Kidney (tissue), 14 donors: ENCODE data around the gene FAM184B. TPM values are rescaled to one million over a fixed set of nuclear protein-coding genes. Genes with fewer than 3 reads are reported as not detected.

Experiments used
- DNase-seq, 5 donors: peaks; one replicate each; pipeline ENCODE4 v3.0.0-alpha.2; 2013 to 2020
- FAIRE-seq: peaks from 2 replicates; lab custom pipeline; 2012; peaks lifted over from hg19 to GRCh38; lab: Jason Lieb, UNC
- H3K27ac ChIP-seq, 2 donors: one replicate each; pipeline ENCODE4 v1.7.0; 2013; ENCODE audit warnings: low read depth in 2 of 2, low read length in 2 of 2, inconsistent platforms in 1 of 2
- H3K27me3 ChIP-seq: one replicate; pipeline ENCODE4 v1.7.1; 2013; ENCODE audit warnings: low read length, inconsistent platforms; ENCODE audit not compliant: control insufficient read depth, insufficient read depth
- H3K36me3 ChIP-seq, 3 donors: one replicate each; pipeline versions ENCODE4 v1.7.0 to v1.7.1; 2013; ENCODE audit warnings: low read length in 3 of 3, control low read depth in 1 of 3, inconsistent platforms in 1 of 3; ENCODE audit not compliant: insufficient read depth in 3 of 3, control insufficient read depth in 2 of 3
- H3K4me1 ChIP-seq, 3 donors: one replicate each; pipeline versions ENCODE4 v1.7.0 to v1.7.1; 2013; ENCODE audit warnings: low read length in 3 of 3, inconsistent platforms in 1 of 3, low read depth in 1 of 3; ENCODE audit not compliant: control insufficient read depth in 2 of 3, insufficient read depth in 2 of 3
- H3K4me3 ChIP-seq, 3 donors: one replicate each; pipeline versions ENCODE4 v1.7.0 to v1.8.1; 2013; ENCODE audit warnings: low read length in 3 of 3, control low read depth in 1 of 3, inconsistent platforms in 1 of 3
- H3K9ac ChIP-seq, 3 donors: one replicate each; pipeline versions ENCODE4 v1.7.0 to v1.7.1; 2013; ENCODE audit warnings: low read length in 3 of 3, control low read depth in 1 of 3, inconsistent platforms in 1 of 3
- H3K9me3 ChIP-seq, 3 donors: one replicate each; pipeline versions ENCODE4 v1.7.0 to v1.7.1; 2013; ENCODE audit warnings: low read length in 3 of 3, control low read depth in 1 of 3, inconsistent platforms in 1 of 3; ENCODE audit not compliant: control insufficient read depth in 2 of 3, insufficient read depth in 1 of 3
- CTCF ChIP-seq: IDR thresholded peaks from 3 replicates; pipeline ENCODE4 v1.5.1; 2012; ENCODE audit warnings: mild to moderate bottlenecking, moderate library complexity, borderline replicate concordance; ENCODE audit not compliant: insufficient read depth; ENCODE audit errors: extremely low read depth
- intact Hi-C: fragments of 100-400 bp; cut with DNase I; formaldehyde crosslinking; loops from one replicate; pipeline ENCODE4 v1.11.1; 2022
- polyA plus RNA-seq: library from polyadenylated mRNA; stranded (reverse); fragments of 350-450 nt; fragmentation: Illumina TruSeq; extraction: RNeasy Lipid Tissue Mini Kit (QIAGEN cat#74804); gene quantifications from one replicate; pipeline ENCODE4 v1.2.3, GENCODE V29; 2014; ENCODE audit warnings: low read depth, low replicate concordance; ENCODE audit not compliant: insufficient read depth
- total RNA-seq: library from RNA; stranded (reverse); fragmentation: NEBNext Ultra II Directional; extraction: Animal tissue kit (Norgen Biotek cat#: 25700); gene quantifications from one replicate; pipeline ENCODE4 v1.2.1, GENCODE V29; 2021
- donor health status: control.
- donor health status: control.
- donor health status: control.
- donor health status: control.
- donor health status: control.
- donor health status: DM: yes; HTN: yes; CAD: no.
- donor health status: Normal renal cell carcinoma (clear cell type).

The FAM184B gene
- total and polyA plus RNA-seq, 2 donors from 2014 or later, result 0.09 to 0.39 TPM

GRCh38 chr4:17670423-17670822 lies 111.0 kb downstream of the FAM184B start:
- FAIRE-seq (no peak), DNase-seq (no peak)
- Histone ChIP-seq H3K4me1 (peaks cover 0 to 4% (median 0%) of the 10 kb centered on the region in 3 donors), H3K9ac (no peak overlapping the region), H3K27me3 (no peaks in the 10 kb centered on the region), H3K4me3 (no peak overlapping the region), H3K9me3 (no peaks in the 10 kb centered on the region), H3K27ac (no peak overlapping the region), H3K36me3 (no peaks in the 10 kb centered on the region)
- no peak for TF ChIP-seq CTCF
- intact Hi-C loops, result no loop called here

- no peak overlapping the region for H3K9ac ChIP-seq
- H3K4me3 ChIP-seq, result no peak overlapping the region
- H3K36me3 ChIP-seq, result no peaks in the 10 kb centered on the region
- no peaks in the 10 kb centered on the region for H3K27me3 ChIP-seq
- TF ChIP-seq CTCF, result no peak
- peak in 1 of 5 donors; percentile 4 for DNase-seq
- FAIRE-seq, result no peak
- no peaks in the 10 kb centered on the region for H3K9me3 ChIP-seq
- intact Hi-C loops, result no loop called here
- H3K4me1 ChIP-seq, result peaks cover 0 to 4% (median 2%) of the 10 kb centered on the region in 3 donors
- no peak overlapping the region for H3K27ac ChIP-seq
Measured at GRCh38 chr4:17667653-17668201, 113.7 kb downstream of the FAM184B start.

DNA sequence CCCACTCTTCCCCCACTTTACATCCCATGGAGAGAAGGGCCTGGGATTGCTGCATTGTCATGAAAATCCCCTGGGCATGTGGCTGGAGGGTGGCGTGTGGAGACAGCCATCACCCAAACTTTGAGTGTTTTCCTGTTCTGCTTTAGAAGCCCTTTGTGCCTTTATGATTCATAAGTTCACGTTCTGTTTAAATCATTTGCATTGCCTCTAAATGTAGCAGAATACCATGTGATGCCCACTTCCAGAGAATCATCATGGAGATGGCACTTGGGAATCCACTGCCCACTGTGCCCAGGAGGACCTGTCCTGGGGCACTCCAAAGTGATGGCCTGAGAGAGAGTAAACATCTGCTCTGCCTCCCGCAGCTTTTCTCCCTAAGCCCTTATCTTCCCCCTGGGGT lies 114.2 kb downstream of the FAM184B start:
- intact Hi-C loops, result no loop called here
- DNase-seq (no peak), FAIRE-seq (no peak)
- Histone ChIP-seq H3K4me1 (peaks cover 0 to 4% (median 2%) of the 10 kb centered on the region in 3 donors), H3K27me3 (no peaks in the 10 kb centered on the region), H3K9me3 (no peaks in the 10 kb centered on the region), H3K27ac (no peak overlapping the region), H3K4me3 (no peak overlapping the region), H3K9ac (no peak overlapping the region), H3K36me3 (no peaks in the 10 kb centered on the region)
- no peak for TF ChIP-seq CTCF

DNA sequence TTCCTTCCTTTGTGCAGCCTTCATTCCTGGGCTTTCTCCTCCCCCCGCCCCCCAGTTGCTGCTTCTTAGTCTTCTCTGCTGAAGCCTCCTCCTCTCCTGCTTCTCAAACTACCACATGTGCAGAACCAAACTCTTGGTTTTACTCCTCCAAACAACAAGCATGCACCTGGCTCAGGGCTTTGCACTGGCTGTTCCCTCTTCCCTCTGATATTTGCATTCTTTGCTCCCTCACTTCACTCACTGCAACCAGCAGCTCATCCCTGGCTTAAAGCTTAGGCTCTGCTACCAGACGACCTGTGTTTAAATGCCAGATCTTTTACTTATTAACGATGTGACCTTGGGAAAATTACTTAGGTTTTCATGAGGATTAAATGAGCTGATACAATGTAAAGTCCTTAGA lies 115.6 kb downstream of the FAM184B start:
- peaks cover 0 to 4% (median 2%) of the 10 kb centered on the region in 3 donors for H3K4me1 ChIP-seq
- no peak overlapping the region for H3K9ac ChIP-seq
- no peak overlapping the region for H3K27ac ChIP-seq
- H3K9me3 ChIP-seq, result no peaks in the 10 kb centered on the region
- intact Hi-C loops, result no loop called here
- DNase-seq (no peak), FAIRE-seq (no peak)
- no peaks in the 10 kb centered on the region for H3K27me3 ChIP-seq
- TF ChIP-seq CTCF, result no peak
- H3K4me3 ChIP-seq, result no peak overlapping the region
- H3K36me3 ChIP-seq, result no peaks in the 10 kb centered on the region
